NCI-H2227 (cell line): ENCODE results near the gene SAXO1.
"Not testable (repeated sequence)": the region's sequence is repeated elsewhere in the genome, so short reads cannot be mapped to it uniquely, and the experiment has no call there.

Source experiments
- DNase-seq: peaks from one replicate; lab custom pipeline; 2025; ENCODE audit not compliant: unreplicated experiment; lab: John Stamatoyannopoulos, UW

Gene SAXO1

DNA sequence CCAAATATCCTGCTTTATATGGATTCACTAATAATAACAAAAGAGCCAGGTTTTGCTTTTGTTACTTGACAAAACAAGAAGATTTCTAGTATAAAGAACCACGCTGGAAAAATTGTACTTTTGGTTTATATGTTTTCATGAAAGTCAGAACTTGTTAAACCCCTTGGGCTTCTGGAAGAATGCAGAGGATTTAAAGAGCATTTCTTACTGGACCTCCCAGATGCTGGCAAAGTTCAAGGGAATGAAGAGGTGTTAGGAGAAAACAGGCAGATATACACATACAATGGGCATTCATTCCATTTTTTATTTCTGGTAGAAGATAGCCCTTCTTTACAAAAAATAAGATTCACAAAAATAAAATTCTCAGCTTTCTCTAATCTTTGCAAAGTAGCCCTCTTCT is 61.1 kb downstream of the SAXO1 start:
- no peak for DNase-seq

DNA sequence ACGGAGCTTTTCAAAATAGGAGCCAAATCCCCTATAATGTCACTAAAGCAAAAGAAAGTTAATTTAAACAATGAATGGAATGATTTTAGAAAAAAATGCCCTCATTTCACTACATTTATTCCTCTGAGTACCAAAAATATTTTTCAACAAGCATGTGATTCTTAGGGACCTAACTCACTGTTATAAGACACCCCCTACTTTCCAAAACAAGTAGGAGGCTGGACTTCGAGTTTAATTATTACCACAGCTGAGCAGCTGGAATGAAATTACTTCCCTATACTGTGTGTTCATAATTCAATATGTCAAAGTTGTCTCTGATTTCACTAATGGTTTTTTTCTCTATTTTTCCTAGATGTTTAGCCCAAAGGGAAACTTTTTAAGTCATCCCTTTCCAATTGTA is 61.6 kb downstream of the SAXO1 start:
- DNase-seq, result no peak

DNA sequence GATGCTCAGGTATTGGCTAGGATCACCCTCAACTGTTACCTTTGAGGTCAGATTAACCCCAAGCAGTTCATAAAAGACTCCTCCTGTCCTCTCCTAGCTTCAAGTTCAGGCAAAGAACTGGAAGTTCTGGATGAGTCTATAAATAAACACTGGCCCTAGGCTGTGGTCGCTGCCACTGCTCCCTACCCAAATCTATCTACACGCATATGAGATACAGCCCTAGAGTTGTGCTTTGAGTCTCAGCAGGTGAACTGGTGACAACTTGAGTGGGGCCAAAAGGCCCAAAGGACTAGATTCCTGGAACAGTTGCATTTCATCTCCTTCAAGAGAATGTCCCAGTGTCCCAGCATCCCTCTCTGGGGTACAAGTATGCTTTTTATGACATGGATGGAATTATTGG is 62.6 kb downstream of the SAXO1 start:
- DNase-seq, result no peak

DNA sequence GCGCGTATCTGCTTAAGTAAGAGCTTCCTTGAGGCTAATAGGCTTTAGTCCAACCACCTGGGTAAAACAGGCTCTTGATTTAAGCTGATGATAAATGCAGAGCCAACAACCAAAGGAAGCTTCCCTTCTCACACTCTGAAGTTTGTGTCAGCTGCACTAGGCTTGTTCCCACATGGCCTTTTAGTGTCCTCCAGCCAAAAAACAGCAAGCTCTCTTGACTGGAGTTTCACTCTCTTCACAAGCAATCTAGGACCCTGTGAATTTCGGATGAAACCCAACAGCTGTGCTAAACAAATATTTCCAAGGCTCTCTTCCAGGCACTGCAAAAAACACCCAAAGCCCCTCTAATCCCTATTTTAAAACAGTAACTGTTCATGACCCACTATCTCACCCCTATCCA is 63.9 kb downstream of the SAXO1 start:
- no peak for DNase-seq

DNA sequence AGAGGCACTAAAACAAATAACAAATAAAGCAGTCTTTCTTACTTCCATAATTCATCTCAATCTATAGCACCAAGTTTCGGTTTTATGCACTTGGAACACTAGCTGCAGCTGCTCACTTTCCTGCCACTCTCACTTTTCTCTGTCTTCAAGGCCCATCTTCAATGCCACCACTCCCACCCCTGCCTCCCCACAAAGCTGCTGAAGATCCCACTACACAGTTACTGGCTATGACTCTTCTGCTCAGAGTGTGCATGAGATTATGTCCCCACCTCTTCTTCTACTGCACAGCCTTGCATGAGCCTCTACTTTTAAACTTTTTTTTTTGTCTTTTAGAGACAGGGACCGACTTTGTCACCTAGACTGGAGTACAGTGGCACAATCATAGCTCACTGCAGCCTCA is 77.4 kb downstream of the SAXO1 start:
- DNase-seq, result no peak

DNA sequence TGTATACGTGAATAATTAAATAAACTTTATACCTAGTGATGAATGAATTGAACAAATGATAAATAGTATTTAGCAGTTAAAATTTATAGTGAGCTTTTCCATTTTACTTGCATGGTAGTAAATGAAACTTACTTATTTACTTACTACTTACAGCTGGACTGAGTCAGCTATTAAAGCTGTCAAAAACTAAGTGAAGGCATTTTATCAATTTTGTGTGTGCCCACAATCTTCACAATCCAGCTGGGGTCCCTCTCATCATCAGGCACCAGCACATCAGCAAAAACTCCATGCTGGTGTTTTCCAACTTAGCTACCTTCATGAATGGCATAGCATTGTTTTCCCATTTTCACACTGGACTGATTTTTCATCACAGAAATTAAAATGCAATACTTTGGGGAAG is 81.1 kb downstream of the SAXO1 start:
- DNase-seq, result no peak

DNA sequence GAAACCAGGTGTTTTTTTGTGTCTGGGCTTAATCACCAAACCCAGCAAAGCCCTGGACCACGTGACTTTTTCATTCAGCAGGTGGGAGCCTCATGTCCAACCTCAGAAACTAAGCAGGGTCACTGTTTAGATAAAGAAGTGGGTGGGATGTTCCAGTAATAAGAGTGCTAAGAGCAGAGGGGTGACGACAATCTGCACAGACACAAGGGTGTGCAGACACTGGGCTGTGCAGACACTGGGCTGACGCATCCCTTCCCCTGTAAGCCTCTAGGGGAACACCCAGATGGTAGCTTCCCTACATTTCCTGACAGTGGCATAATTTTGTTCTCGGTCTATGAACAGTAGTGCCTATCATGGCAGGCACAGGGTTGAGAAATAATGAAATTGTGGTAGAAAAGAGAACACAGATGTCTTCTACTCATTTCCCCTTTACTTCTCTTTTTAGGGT is 85.1 kb downstream of the SAXO1 start:
- DNase-seq, result peak; percentile 89

DNA sequence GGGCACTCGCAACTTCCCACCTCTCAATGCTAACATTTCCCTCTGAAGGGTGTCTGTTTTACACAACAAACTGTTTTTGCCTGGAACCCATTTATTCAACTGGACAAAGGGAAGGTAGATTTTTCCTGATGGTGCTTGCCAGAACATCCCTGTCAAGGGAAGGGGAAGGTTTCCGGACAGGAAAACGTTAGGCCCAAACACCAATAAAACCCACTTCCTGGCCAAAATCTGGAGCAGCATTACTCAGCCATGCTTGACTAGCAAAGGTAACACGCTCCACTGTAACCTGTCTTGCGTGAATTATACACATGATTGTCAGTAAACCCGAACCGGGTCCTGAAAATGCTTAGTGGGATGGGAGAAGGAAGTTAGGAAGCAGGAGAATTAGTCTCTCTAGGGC is 90.2 kb downstream of the SAXO1 start:
- DNase-seq, result no peak

DNA sequence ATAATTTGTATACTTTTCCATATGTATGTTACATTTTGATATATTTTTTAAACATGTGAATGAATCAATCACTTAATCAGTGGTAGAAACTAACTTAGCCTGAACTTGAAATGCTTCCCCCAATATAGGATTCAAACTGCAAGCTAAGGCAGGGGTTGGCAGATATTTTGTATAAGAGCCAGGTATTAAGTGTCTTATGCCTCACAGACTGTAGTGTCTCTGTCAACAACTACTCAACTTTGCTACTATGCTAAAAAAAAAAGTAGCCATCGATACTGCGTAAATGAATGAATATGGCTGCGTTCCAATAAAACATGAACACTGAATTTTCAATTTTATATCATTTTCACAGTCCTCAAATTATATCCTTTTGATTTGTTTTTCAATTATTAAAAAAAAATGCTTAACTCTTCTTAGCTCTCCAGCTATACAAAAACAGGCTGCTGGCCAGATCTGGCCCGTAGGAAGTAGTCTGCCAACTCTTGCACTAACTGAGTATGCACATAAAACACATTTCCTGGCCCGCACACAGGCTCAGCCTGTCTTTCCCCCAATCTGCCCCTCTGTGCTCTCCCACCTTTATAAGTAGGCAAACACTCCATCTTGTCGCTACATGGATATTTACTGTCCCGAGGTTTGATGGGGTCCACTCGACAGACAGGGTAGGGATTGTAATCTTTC is 91.8 kb downstream of the SAXO1 start:
- DNase-seq, result no peak

DNA sequence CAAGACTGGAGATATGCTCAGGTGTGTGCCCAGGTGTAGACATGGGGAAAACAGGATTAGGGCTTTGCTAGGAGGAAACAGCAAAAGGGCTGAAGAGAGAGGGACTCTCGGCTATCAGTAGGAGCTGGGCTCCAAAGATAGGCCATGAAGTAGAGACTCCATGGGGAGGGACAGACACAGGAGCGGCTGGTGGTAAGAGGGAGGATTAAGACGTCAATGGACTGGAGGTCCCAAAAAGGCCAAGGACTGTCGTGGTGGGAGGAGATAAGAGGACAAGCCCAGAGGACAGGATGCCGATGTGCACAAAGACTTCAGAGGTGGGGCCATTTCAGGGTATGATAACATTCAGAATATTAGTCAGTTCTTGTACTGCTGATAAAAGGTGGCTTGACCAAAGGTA is 93.1 kb downstream of the SAXO1 start:
- DNase-seq, result no peak

DNA sequence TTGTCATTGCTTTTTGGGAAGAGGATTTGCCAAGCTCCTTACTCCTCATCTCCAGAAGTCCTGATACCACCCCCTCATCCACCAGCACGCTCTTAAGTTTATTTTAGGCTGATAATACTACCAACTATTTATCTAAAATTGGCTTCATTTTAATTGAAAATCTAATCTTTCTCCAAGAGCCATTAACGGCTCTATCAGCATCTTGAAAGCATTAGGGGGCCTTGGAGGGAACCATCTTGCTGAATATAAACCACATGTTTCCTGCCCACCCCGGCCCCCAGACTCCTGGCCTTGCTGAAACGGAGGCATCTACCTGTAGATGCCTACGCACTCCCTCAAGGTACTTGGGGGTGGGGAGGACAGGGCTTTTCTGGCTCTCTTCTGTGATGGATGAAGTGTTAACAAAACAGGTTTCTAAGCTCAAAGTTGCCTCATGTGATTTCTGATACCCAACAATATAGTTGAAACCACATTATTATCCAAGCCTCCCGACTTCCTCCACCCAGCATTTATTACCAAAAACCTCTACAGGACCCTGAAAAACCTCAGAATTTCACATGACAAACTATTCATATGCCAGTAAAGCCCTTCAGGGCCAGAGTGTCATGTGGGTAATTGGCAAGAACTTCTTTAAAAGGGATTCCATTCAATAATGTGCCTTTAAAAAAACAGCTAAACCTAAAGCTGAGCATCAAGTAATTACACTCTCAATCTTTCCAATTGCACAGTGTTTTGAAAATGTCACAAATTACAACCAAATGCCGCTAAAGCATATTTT is 96.7 kb downstream of the SAXO1 start:
- DNase-seq, result no peak

DNA sequence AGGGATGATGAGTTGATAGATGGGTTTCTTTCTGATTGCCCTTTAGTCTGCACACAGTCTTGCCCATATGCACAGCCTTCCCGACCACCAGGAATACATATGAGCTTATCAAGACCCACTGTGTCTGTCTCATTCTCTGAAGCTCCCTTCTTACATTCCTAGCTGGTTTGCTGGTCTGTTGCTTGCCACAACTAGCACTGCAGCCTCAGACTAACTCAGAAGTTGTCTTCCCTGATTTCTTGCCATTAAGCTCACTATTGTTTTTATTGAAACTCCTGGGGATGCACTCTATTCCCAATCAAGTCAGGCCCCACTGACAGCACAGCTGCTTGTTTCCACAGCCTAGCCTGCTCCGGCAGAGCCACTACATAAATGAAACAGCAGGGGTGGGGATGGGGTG is 97.5 kb downstream of the SAXO1 start:
- no peak for DNase-seq

DNA sequence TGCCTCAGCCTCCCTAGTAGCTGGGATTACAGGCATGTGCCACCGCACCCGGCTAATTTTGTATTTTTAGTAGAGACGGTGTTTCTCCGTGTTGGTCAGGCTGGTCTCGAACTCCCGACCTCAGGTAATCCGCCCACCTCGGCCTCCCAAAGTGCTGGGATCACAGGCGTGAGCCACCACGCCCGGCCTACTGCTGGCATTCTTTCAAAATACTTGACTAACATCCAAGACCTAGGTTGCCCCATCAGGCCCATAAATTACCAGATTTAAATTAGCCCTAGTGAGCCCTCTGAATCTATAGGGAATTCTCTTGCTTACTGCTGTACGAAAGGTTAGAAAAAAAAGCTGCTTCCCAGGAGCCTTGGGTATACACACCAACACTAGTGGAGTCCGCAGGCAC is 102.4 kb downstream of the SAXO1 start:
- DNase-seq, result not testable (repeated sequence)

DNA sequence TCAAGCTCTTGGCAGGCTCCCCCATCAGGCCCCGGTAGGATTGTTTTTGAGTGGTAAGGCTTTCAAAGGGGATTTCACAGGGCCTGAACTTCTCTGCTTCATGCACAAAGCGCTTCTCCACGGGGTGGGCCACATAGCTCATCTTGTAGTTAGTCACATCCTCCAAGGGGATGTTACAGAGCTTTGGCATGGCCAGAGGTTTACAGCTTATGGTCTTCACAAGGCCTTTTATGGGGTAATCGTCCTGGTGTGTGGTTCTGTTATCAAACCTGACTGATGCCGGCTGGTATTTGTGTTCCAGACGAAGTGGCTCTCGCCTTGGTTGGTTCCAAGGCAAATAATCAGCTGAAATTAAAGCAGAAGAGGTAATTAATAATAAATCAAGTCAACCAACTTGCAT is 104.3 kb downstream of the SAXO1 start:
- no peak for DNase-seq

DNA sequence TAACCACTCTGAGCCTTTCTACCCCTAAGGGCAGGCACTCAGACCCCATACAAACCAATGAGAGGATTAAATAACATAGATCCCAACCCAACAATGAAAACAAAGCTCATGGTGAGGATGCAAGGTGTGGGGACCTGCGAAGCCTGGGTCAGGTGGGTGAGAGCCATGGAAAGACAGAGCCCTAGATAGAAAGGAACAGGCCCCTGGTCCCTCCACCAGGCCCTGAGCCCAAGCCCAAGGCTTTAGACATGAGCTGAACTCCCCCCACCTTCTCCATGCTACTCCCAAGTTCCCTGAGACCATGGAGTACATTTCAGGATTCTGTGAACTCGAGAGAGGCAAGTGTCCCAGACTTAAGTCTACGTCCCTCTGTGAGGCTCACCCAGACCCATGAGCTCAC is 106.5 kb downstream of the SAXO1 start:
- DNase-seq, result no peak

DNA sequence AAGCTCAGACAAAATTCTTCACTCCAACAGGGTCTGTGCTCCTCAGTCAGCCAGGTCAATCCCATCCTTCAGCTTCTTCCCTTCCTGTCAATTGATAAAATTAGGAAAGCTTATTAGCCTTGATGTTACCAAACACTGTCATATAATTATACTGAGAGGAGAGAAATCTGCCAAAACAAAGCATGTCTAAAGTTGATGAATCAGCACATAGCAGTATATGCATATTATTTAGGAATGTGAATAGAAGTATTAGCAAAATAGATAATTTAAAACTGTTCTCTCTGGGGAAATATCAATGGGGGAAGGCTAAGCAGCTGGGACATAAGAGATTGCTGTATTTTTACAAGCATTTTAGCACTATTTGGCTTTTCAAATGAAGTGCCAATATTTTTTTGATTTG is 107.1 kb downstream of the SAXO1 start:
- DNase-seq, result no peak

DNA sequence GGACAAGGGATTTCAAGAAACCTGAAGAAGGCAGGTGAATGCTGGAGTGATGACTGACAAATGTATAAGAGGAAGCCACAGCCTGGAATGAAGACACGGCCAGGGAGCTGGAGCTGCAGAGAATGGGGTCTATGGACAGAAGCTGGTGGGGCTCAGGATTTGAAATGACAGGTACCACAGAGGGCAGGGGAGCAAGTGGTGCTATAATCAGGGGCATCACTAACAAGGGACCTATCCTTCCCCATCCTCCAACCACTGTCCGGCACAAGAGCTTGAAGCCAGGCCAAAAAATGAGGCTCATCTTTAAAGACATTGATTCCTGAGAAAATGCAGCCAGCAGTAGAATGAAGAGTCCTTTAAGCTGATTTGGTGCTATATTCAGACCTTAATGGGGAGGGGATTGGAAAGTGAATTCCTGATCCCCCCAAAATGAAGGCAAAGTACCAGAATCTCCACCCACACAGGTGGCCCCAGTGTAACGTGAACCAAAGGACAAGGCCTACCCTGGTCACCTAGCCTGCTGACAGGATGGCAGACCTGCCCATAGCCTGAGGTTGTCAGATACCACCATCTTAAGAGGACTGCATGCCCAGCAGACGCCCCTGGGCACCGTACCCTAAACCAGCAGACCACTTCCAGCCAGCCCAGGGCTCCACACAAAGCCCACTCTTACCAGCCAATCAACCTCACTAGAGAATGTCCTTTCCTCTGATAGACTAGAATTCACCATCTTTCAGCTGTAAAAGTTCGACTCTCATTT is 109.2 kb downstream of the SAXO1 start:
- no peak for DNase-seq

DNA sequence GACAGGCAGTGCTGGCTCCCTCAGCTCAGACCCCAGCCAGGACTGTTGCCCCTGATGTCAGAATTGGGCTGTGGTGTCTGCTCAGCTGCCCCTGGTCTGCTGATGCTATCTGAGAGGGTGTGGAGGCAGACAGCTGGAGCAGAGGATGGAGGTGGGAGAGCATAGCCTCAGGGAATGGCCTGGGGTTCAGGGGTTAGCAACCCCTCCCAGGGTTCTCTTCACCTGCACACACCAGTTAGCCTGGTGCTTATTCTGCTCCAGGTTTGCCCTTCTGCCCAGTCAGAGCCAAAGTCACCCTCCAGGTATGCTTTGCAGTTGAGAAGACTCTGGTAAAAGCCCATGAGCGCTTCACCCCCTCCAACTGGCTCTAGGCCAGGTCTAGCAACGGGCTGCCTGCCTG is 109.8 kb downstream of the SAXO1 start:
- DNase-seq, result no peak

DNA sequence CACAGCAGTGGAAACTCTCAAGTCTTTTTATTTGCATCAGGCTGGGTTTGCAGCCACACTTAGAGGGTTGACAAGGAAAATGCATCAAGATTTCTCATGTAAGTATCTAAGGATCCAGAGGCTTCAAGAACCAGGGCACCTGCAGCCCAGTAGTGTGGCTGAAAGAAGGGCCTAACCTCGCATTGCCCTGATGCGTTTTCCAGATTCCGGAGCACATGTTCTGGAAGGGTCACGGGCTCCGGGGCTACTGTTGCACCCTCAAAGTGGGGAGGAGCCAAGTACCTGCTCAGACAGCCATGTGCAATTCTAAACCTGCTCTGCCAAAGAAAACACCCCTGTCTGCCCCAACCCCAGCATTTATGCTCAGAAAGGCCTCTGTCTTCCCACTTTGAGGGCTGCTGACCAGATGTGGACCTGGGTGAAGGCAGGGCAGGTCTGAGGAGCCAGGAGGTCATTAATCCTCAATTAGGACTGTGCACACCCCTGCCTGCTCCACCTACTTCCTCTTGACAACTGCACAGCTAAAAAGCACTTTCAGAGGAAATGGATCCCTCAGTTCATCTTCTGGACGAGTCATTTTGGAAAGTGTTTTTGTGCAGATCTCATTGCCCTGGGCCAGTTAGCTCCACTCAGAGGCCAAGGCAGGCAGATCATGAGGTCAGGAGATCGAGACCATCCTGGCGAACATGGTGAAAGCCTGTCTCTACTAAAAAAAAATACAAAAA is 110.7 kb downstream of the SAXO1 start:
- DNase-seq, result no peak

DNA sequence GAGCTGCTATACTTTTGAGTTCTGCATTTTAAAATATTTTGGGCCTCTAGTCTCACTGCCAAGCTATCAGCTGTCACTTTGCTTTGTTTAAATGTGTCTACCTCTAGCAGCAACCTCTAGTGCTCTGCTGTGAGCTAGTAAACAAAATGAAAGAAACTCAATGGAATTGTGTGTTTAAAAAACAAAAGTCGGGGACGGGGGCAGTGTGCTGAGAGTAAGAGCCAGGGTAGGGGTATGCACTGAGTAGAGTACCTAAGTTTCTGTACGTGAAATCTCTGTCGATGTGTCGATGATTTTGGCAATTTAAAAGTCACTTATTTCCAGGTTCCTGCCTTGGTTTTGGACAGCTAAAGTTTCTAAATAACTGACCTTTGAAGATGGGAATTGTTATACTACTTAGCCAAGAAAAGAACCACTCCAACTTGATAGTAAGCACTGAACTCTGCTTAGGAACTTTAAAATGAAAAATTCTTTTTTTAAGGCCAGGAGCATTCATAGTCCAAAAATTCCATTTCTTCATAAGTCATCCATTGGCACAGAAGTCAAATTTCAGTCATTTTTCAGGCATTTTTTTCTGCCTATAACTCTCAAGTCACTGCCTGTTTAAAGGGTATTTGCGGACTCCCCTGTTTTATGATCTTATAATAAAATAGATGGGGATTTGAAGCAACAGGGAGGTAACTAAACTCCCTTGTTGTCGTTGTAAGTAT is 111.5 kb downstream of the SAXO1 start:
- no peak for DNase-seq
